ENCODE measurements around the gene HSPA14. TPM values are rescaled to one million over a fixed set of nuclear protein-coding genes. Genes with fewer than 3 reads are reported as not detected.
"Not testable (repeated sequence)": the region's sequence is repeated elsewhere in the genome, so short reads cannot be mapped to it uniquely, and the experiment has no call there.

The HSPA14 gene
- total RNA-seq, 1 donor from 2014 or later, result 9.7 TPM

GRCh38 chr10:14858338-14858960 lies 20.3 kb downstream of the HSPA14 start:
- H3K4me3 ChIP-seq (ENCODE audit: low read depth, low read length), result no peak overlapping the region
- DNase-seq (ENCODE audit: low read depth), result no peak
- no peak for TF ChIP-seq CTCF (IDR thresholded peaks at IDR 0.05; ENCODE audit: insufficient read depth, low read length, poor library complexity, severe bottlenecking)
- H3K27me3 ChIP-seq (ENCODE audit: control insufficient read depth, insufficient read depth, low read length), result no peaks in the 10 kb centered on the region
- H3K36me3 ChIP-seq (ENCODE audit: control insufficient read depth, insufficient read depth, low read length), result peaks cover 2% of the 10 kb centered on the region

- no peak overlapping the region for H3K4me3 ChIP-seq (ENCODE audit: low read depth, low read length)
- H3K36me3 ChIP-seq (ENCODE audit: control insufficient read depth, insufficient read depth, low read length), result peaks cover 2% of the 10 kb centered on the region
- no peak for TF ChIP-seq CTCF (IDR thresholded peaks at IDR 0.05; ENCODE audit: insufficient read depth, low read length, poor library complexity, severe bottlenecking)
- no peaks in the 10 kb centered on the region for H3K27me3 ChIP-seq (ENCODE audit: control insufficient read depth, insufficient read depth, low read length)
- no peak for DNase-seq (ENCODE audit: low read depth)
These were observed 20.9 kb downstream of the HSPA14 start for GRCh38 chr10:14859043-14859442.

- no peak for TF ChIP-seq CTCF (IDR thresholded peaks at IDR 0.05; ENCODE audit: insufficient read depth, low read length, poor library complexity, severe bottlenecking)
- Histone ChIP-seq H3K4me3 (ENCODE audit: low read depth, low read length) (no peak overlapping the region), H3K36me3 (ENCODE audit: control insufficient read depth, insufficient read depth, low read length) (peaks cover 2% of the 10 kb centered on the region), H3K27me3 (ENCODE audit: control insufficient read depth, insufficient read depth, low read length) (no peaks in the 10 kb centered on the region)
- DNase-seq (ENCODE audit: low read depth), result no peak
These were observed 21.7 kb downstream of the HSPA14 start for GRCh38 chr10:14859775-14860174.

GRCh38 chr10:14860791-14861190 lies 22.7 kb downstream of the HSPA14 start:
- Histone ChIP-seq H3K4me3 (ENCODE audit: low read depth, low read length) (no peak overlapping the region), H3K36me3 (ENCODE audit: control insufficient read depth, insufficient read depth, low read length) (peaks cover 2% of the 10 kb centered on the region), H3K27me3 (ENCODE audit: control insufficient read depth, insufficient read depth, low read length) (no peaks in the 10 kb centered on the region)
- no peak for DNase-seq (ENCODE audit: low read depth)
- TF ChIP-seq CTCF (IDR thresholded peaks at IDR 0.05; ENCODE audit: insufficient read depth, low read length, poor library complexity, severe bottlenecking), result no peak

- not testable (repeated sequence) for H3K4me3 ChIP-seq (ENCODE audit: low read depth, low read length); H3K36me3 ChIP-seq (ENCODE audit: control insufficient read depth, insufficient read depth, low read length); DNase-seq (ENCODE audit: low read depth); H3K27me3 ChIP-seq (ENCODE audit: control insufficient read depth, insufficient read depth, low read length)
These were observed 26.4 kb downstream of the HSPA14 start for GRCh38 chr10:14864466-14864865.

- not testable (repeated sequence) for H3K36me3 ChIP-seq (ENCODE audit: control insufficient read depth, insufficient read depth, low read length)
These were observed 26.8 kb downstream of the HSPA14 start for GRCh38 chr10:14864871-14865270.

GRCh38 chr10:14873090-14873760 lies 35.1 kb downstream of the HSPA14 start:
- no peak for DNase-seq (ENCODE audit: low read depth)
- Histone ChIP-seq H3K4me3 (ENCODE audit: low read depth, low read length) (no peak overlapping the region), H3K27me3 (ENCODE audit: control insufficient read depth, insufficient read depth, low read length) (no peaks in the 10 kb centered on the region), H3K36me3 (ENCODE audit: control insufficient read depth, insufficient read depth, low read length) (no peaks in the 10 kb centered on the region)
- TF ChIP-seq CTCF (IDR thresholded peaks at IDR 0.05; ENCODE audit: insufficient read depth, low read length, poor library complexity, severe bottlenecking), result no peak

More at GRCh38 chr10:14864871-14865270, 26.8 kb downstream of the HSPA14 start:
- H3K27me3 ChIP-seq (ENCODE audit: control insufficient read depth, insufficient read depth, low read length); H3K4me3 ChIP-seq (ENCODE audit: low read depth, low read length); DNase-seq (ENCODE audit: low read depth): not testable (repeated sequence)
